A549 (cell line): ENCODE data around the gene DHX8.

Source experiments
- CHD4 ChIP-seq: fragments of 200-600 bp; sonication (generic); IDR thresholded peaks from 2 replicates; pipeline ENCODE4 v1.6.1; 2016; ENCODE audit warnings: antibody characterized with exemption, mild to moderate bottlenecking, borderline replicate concordance
- CTCF ChIP-seq: fragments of >200 bp; sonication (Bioruptor Twin); formaldehyde crosslinking; IDR thresholded peaks from 3 replicates; pipeline ENCODE4 v1.5.1; 2016
- EP300 ChIP-seq, 2 experiments: fragments of >200 bp; sonication (Bioruptor Twin); formaldehyde crosslinking; IDR thresholded peaks; 2 replicates in 1 of 2; 3 replicates in 1 of 2; pipeline ENCODE4 v1.6.1; 2016 to 2017
- ESRRA ChIP-seq: fragments of 150-350 bp; IDR thresholded peaks from 2 replicates; pipeline ENCODE4 v1.6.1; 2014; ENCODE audit warnings: mild to moderate bottlenecking, low read length, borderline replicate concordance
- POLR2A ChIP-seq: IDR thresholded peaks from 2 replicates; pipeline ENCODE4 v1.6.1; 2012; ENCODE audit warnings: mild to moderate bottlenecking, low read length
- USF2 ChIP-seq: fragments of 450-650 bp; IDR thresholded peaks from 2 replicates; pipeline ENCODE4 v1.6.1; 2014; ENCODE audit warnings: antibody characterized with exemption
- TF ChIP-seq, protein P1 (sequence below): IDR thresholded peaks from 2 replicates; pipeline ENCODE4 v1.6.1; 2012
- TF ChIP-seq, protein P2 (sequence below): IDR thresholded peaks from 2 replicates; pipeline ENCODE4 v1.6.1; 2012; ENCODE audit warnings: low read depth, borderline replicate concordance

- no peak for TF ChIP-seq CHD4
- TF ChIP-seq, protein P1, sequence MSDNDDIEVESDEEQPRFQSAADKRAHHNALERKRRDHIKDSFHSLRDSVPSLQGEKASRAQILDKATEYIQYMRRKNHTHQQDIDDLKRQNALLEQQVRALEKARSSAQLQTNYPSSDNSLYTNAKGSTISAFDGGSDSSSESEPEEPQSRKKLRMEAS = no peak
- TF ChIP-seq CTCF = no peak
- TF ChIP-seq, protein P2, sequence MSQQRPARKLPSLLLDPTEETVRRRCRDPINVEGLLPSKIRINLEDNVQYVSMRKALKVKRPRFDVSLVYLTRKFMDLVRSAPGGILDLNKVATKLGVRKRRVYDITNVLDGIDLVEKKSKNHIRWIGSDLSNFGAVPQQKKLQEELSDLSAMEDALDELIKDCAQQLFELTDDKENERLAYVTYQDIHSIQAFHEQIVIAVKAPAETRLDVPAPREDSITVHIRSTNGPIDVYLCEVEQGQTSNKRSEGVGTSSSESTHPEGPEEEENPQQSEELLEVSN = no peak
- TF ChIP-seq ESRRA = no peak
- no peak for TF ChIP-seq EP300 (IDR thresholded peaks at IDR 0.05)
- no peak for TF ChIP-seq POLR2A
- no peak for TF ChIP-seq USF2
These were observed 48.8 kb downstream of the DHX8 start for GRCh38 chr17:43532581-43532980.
